SU-DHL-6 (cell line): Measurements from ENCODE around the gene ZXDC.

Experiments used
- H2AFZ ChIP-seq: fragments of 200-600 bp; sonication (generic); 2 replicates; pipeline ENCODE4 v1.6.1; 2014; ENCODE audit warnings: low read depth, mild to moderate bottlenecking, moderate library complexity, mixed read lengths, antibody characterized with exemption, low read length; ENCODE audit not compliant: severe bottlenecking
- H3F3A ChIP-seq: fragments of 200-600 bp; shearing (Covaris generic); 2 replicates; pipeline ENCODE4 v1.6.0; 2016; ENCODE audit warnings: antibody characterized with exemption, mild to moderate bottlenecking; ENCODE audit not compliant: insufficient read depth
- H3K27ac ChIP-seq: fragments of 200-600 bp; sonication (generic); 2 replicates; pipeline ENCODE4 v1.5.1; 2016; ENCODE audit warnings: low read depth, mild to moderate bottlenecking, low read length, moderate library complexity, mixed read lengths
- H3K27me3 ChIP-seq: fragments of 200-600 bp; sonication (generic), shearing (Covaris generic); 2 replicates; pipeline ENCODE4 v1.6.0; 2014; ENCODE audit warnings: mild to moderate bottlenecking, low read length
- H3K36me3 ChIP-seq: fragments of 200-600 bp; sonication (generic); 2 replicates; pipeline ENCODE4 v1.6.1; 2014; ENCODE audit warnings: mild to moderate bottlenecking, low read length, mixed read lengths
- H3K4me2 ChIP-seq: fragments of 300-600, 200-600 bp; shearing (Covaris generic), sonication (generic); 2 replicates; pipeline ENCODE4 v1.6.0; 2014; ENCODE audit warnings: low read length, low read depth, mild to moderate bottlenecking; ENCODE audit not compliant: poor library complexity, severe bottlenecking
- H3K4me3 ChIP-seq: fragments of 200-600 bp; sonication (generic); 2 replicates; pipeline ENCODE4 v1.5.1; 2014; ENCODE audit warnings: antibody characterized with exemption, low read length, mild to moderate bottlenecking, mixed read lengths; ENCODE audit not compliant: insufficient read depth, poor library complexity, severe bottlenecking
- H3K79me2 ChIP-seq: fragments of 200-600 bp; sonication (generic); 2 replicates; pipeline ENCODE4 v1.6.1; 2014; ENCODE audit warnings: mild to moderate bottlenecking, low read length, moderate library complexity; ENCODE audit not compliant: insufficient read depth
- H3K9ac ChIP-seq: fragments of 200-600 bp; sonication (generic); 2 replicates; pipeline ENCODE4 v1.7.0; 2014; ENCODE audit warnings: mild to moderate bottlenecking, low read length
- H3K9me2 ChIP-seq: fragments of 200-600 bp; sonication (generic); replicated peaks from 2 replicates; pipeline ENCODE4 v1.6.1; 2014; ENCODE audit warnings: low read length; ENCODE audit not compliant: insufficient read depth
- H3K9me3 ChIP-seq: fragments of 200-600 bp; sonication (generic); 2 replicates; pipeline ENCODE4 v1.6.1; 2014; ENCODE audit warnings: low read length, mixed read lengths; ENCODE audit not compliant: insufficient read depth
- H4K20me1 ChIP-seq: fragments of 200-600 bp; sonication (generic); 2 replicates; pipeline ENCODE4 v1.6.1; 2014; ENCODE audit warnings: low read depth, mild to moderate bottlenecking, antibody characterized with exemption, low read length, moderate library complexity, mixed read lengths
- CTCF ChIP-seq: fragments of 200-600 bp; sonication (generic); IDR thresholded peaks from one replicate; pipeline ENCODE4 v1.5.1; 2017; ENCODE audit warnings: antibody characterized with exemption, mild to moderate bottlenecking, low read length, moderate library complexity; ENCODE audit not compliant: insufficient read depth, poor library complexity, severe bottlenecking
- EZH2phosphoT487 ChIP-seq: fragments of 200-600 bp; sonication (generic), shearing (Covaris generic); conservative IDR thresholded peaks from 2 replicates; pipeline ENCODE4 v1.6.1; 2018; ENCODE audit warnings: mild to moderate bottlenecking, antibody characterized with exemption, low read length, moderate library complexity, mixed read lengths

ZXDC gene

DNA sequence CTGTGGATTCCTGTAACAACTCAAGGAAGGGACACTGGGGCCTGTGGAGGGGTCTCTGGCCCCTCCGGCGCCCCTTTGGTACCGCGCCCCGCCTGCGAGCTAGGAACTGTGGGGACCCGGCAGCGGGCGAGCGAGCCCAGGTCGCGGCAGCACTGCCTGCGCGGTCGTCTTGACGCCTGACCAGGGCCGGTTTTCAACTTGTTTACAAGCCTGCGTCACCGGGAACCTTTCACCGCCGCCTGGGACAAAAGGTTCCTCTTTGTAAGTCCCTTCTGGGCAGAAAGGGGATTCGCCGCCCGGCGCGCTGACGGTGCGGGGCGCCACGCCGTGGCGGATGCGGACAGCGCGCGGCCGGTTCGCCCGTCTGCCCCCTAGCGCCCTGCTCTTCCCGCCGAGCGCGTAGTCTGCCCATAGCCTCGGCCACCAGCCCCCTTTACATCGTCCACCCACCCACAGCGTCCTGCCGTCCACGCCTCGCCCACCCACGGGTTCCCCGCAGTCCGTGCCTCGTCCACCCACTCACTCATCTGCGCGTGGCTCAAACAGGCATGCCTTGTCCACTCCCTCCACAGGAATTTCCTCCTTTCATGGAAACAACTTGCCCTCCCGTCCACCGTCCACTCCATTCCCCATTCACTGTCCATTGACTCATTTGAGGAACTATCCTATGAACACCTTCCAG is 86.4 kb downstream of the ZXDC start:
- Histone ChIP-seq H3K4me3 (no peak overlapping the region), H3K9ac (no peak overlapping the region), H2AFZ (no peak overlapping the region), H3K27me3 (no peaks in the 10 kb centered on the region), H3K9me3 (no peaks in the 10 kb centered on the region), H3F3A (no peaks in the 10 kb centered on the region), H4K20me1 (no peaks in the 10 kb centered on the region), H3K9me2 (no peaks in the 10 kb centered on the region), H3K4me2 (no peak overlapping the region), H3K79me2 (no peaks in the 10 kb centered on the region), H3K36me3 (no peaks in the 10 kb centered on the region), H3K27ac (no peak overlapping the region)
- TF ChIP-seq CTCF (no peak), EZH2phosphoT487 (no peak)
